Endometrial microvascular endothelial cells (primary cell): ENCODE measurements around the gene ZNF346. TPM values are rescaled to one million over a fixed set of nuclear protein-coding genes. Genes with fewer than 3 reads are reported as not detected.

Source experiments
- in situ Hi-C: cut with HindIII; loops from 2 replicates; pipeline ENCODE4 v1.10.0; 2017; ENCODE audit warnings: low sequenced_read_pairs, low pct_unique_long_range_greater_than_20kb; ENCODE audit errors: inconsistent ontology term
- total RNA-seq: library from RNA; depleted of rRNA; stranded (reverse); fragments of >200 nt; gene quantifications from one replicate; pipeline ENCODE4 v1.2.3, GENCODE V29; 2015; ENCODE audit errors: inconsistent ontology term

The ZNF346 gene
- total RNA-seq, 1 donor from 2014 or later, result 13.5 TPM

DNA sequence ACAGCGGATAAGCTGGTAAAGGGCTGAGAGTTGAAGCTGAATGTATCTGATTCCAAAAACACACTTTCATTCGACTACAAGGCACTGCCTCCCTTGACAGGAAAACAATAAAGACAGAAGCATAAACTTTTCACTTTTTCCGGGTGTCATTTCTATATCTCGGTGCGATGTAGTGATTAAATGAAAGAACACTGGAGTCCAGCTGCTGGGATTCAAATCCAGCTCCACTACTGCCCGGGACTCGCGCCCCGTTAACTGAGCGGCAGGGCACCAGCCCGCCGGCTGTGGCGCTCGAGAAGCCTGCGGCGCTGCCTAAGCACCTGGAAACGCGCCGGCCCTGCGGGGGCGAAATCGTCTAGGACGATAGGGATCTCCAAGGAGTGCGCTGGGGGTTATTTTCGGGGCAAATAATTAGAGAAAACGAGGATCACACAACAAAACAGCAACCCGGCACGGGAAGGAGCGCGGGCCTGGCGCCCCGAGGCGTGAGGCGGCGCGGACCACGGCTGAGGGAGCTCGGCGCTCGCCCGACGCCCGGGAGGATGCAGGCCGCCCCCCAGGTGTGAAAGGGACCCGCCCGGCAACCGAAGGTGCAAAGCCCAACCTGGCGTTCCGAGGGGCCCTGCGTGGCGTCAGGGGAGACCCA lies 16.8 kb upstream of the ZNF346 start:
- in situ Hi-C loops, result no loop called here

DNA sequence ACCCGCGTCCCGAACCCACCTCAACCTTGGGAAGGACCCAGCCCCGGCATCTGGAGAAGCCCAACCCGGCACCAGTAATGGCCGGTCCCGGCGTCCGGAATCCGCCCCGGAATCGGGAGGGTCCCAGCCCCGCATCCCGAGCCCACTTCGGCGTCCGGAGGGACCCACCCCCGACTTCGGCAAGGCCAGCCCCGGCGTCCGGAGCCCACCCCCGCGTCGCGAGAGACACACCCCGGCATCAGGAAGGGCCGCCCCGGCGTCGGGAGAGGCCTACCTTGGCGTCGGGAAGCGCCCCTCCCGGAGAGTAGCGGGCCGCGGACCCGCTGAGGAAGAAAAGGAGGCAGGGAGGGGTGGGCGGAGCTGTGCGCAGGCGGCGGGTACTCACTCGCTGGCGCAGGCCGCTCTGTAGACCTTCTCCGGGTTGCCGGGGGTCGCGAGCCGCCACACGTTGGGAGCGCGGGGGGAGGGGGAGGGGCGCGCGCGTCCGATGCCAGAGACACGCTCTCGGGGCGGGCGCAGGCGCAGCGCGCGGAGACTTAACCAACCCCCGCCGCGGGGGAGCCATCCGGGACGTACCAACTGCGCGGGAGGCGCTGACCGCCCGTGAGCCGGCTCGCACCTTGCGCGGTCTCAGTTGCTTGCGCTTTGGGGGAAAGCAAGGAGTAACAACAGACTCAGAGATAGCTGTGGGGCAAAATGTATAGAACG lies 16.1 kb upstream of the ZNF346 start, which contains the start of gene UIMC1:
TSS of gene UIMC1 (minus strand) at position 515 of the 708 bp plus-strand sequence. CDS start 24,164 bp downstream, outside the sequence.
- in situ Hi-C loops, result no loop called here

DNA sequence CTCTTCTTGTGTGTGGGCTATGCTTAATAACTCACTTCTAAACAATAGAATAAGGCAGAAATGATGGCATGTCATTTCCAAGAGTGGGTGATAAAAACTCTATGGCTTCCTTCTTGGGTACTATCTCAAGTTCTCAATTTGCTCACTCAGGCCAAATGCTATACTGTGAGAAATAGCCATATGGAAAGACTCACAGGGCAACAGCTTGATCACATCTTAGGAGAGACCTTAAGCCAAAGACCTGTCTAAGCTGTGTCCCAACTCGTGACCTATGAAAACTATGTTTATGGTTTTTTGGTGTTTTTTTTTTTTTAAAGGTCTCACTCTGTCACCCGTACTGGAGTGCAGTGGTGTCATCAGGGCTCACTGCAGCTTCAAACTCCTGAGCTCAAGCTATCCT lies 13.8 kb upstream of the ZNF346 start:
- in situ Hi-C loops, result no loop called here

DNA sequence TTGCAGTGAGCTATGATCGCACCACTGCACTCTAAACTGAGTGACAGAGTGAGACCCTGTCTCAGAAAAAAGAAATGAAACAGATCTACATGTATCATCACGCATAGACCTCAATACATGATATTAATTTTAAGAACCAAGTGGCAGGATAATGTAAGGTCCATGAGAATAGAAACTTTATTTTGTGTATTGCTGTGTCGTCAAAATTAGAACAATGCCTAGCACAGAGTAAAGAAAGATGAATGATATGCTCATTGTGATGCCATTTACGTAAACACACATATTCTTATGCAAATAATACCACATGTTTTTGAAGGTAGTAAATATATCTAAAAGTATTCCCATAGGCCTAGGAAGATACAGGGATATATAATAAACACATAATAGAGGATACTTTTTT lies 12.3 kb upstream of the ZNF346 start:
- in situ Hi-C loops, result no loop called here

DNA sequence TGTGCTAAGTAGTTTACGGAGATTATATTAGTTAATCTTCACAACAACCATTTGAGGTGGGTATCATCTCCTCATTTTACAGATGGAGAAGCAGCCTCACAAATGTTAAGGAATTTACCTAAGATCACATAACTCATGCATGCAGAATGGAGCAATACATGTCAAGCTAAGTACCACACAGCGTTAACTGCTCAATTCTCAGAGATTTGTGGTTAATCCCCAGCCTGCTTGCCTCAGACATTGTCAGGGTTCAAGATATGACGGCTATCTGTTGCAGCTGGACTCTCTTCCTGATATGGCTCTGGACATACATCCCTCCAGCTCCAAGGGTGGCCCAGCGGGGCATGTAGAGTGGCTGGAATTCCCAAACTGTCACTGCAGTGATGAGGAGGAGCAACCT lies 7.3 kb upstream of the ZNF346 start:
- in situ Hi-C loops, result no loop called here

DNA sequence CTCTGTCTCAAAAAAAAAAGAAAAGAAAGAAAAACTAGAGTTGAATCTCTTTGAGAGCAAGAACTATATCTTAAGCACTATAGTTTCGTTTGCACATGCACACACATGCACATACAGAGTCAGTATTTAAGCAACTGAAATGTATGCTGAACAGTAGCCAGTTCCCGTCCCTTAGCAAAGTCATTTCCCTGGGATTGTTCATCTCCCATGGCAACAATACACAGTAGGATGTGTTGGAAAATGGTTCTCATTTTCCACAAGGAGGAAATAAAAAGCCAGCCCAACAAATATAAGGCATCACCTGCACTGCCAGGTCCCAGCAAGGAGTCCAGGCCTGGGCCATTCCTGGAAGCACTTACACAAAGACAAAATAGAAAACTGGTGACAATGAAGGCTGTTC lies 4.2 kb upstream of the ZNF346 start:
- in situ Hi-C loops, result no loop called here

DNA sequence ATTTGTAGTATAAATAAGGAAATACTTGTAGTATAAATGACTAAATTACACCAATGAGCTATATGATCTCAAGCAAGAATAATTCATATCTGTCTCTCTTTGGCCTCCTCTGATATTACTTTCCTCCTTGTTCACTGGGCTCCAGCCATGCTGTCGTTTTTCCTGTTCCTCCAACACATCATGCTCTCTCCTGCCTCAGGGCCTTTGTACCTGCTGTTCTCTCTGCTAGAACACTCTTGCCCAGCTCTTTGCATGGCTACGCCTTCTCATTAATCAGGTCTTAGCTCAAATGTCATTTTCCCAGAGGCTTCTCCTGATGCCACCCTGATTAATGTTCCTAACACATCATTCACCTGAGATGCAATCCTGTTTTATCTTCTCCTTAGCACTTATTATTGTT lies 2.5 kb upstream of the ZNF346 start:
- in situ Hi-C loops, result no loop called here

DNA sequence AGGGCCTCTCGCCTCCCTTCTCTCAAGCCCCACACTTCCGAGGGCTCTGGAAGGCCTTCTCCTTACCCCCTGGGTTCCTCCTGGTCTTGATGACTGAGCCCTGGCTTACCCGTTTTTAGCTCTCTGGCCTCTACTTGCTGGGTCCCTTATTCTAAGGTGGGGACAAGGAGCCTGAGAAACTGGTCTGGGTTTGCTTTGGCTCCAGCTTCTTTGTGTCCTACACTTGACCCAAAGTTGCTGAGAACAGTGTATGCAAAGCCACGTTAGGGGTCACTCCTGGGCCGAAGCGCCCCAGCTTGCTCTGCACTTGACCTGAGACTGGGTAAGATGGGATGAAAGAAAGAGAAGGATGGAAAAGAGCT lies 788 bp downstream of the ZNF346 start:
- in situ Hi-C loops, result no loop called here

DNA sequence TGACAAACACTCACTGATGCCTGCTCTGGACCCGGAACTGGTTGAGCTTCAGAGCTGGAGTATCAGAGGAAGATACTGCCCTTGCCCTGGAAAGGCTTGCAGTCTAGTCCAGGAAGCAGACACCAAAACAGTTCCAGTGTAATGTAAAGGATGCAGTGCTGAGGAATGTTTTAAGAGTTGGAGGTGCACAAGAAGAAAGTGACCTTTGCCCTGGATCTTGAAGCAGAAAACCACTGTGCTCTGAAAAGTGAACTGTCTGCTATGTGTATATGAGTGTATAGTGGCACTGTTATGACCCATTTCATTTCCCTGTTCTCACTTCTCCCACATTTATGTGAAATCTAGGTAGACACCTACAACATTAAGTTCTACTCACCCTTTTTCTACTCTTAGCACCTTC lies 2.1 kb downstream of the ZNF346 start:
- in situ Hi-C loops, result no loop called here

DNA sequence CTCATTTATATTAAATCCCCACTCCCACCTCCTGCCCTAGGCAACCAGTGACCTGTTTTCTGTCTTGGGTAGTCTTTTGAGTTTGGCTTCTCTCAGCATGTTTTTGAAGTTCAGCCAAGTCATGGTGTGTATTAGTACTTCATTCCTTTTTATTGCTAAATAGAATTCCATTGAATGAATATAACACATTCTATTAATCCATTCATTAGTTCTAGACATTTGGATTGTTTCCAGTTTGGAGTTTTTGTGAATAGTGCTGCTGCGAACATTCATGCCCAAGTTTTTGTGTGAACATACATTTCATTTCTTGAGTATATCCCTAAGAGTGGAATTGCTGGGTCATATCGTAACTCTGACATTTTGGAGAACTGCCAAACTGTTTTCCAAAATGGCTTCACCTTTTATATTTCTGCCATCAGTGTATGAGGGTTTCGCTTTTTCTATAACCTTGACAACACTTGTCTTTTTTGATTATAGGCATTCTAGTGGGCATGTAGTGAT lies 2.7 kb downstream of the ZNF346 start:
- in situ Hi-C loops, result no loop called here

DNA sequence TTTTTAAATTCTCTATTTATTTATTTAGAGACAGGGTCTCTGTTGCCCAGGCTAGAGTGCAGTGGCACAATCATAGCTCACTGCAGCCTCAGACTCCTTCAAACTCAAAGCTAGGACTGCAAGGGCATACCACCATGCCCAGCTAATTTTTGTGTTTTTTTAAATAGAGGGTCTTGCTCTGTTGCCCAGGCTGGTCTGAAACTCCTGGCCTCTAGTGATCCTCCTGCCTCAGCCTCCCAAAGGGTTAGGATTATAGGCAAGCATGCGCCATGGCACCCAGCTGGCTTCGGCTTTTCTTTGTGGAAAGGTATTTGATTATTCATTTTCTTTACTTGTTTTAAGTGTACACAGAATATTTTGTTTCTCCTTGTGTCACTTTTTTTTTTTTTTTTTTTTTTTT lies 5.2 kb downstream of the ZNF346 start:
- in situ Hi-C loops, result no loop called here

DNA sequence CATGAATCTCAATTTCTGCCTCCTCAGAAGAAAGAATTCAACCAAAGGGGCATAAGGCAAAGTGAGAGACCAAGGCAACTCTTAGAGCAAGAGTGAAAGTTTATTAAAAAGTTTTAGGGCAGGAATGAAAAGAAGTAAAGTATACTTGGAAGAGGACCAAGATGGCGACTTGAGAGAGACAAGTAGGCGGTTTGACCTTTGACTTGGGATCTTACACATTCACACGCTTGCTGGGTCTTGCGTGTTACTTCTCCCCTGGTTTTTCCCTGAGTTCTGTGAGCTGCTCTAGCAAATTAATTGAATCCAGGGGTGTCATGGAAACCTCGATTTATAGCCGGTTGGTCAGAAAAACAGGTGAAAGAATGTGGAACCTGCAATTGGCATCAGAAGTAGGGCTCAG lies 7.0 kb downstream of the ZNF346 start:
- in situ Hi-C loops, result no loop called here

DNA sequence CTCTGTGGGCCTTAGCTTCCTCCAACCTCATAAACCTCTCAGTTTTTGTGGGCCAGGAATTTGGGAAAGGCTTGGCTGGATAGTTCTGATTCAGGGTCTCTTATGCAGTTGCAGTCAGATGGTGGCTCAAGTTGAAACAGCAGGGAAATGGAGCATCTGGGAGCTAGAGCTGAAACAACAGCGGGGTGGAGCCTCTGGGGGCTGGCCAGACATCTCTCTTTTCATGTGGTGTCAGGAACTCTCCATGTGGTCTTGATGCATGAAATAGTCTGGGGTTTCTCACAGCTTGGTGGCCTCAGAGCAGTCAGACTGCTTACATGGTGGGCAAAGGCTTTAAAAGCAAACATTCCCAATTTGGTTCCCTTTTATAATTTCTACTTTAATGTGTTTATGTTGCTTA lies 13.5 kb downstream of the ZNF346 start:
- in situ Hi-C loops, result no loop called here

DNA sequence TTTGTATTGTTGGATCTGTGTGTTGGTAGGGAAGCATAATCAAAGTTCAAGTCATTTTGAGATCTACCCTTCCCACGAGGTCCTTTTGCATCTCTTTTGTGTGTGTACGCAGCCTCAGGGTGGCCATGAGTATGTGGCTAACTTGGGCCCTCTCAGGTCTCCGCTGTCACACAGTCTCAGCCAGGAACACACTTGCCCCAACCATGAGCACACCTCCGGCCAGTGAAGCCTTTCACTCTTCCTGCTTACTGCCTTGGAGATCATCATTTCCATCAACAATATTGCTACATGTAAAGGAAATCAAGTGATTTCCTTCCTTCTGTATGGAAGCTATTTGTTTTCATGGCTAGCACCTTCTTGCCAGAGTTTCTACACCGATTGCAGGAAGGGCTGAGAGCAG lies 13.9 kb downstream of the ZNF346 start:
- in situ Hi-C loops, result no loop called here

DNA sequence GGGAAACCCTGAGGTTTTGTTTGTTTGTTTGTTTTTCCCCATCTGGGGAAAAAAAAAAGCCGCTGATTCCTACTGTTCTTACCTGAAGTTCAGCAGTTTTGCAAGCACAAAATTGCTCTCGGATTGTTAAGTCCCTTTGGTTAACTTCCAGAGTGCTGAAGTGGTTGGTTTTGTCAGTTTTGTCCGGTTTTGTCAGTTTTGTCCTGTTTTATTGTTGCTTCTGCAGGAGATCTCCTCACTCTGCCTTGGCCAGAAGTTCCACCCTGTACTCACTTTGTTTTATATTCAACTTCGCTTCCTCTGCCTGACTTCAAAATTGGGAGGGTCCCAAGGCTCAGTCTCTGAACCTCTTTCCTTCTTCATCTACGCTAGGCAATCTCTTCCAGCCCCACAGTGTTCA lies 14.4 kb downstream of the ZNF346 start:
- in situ Hi-C loops, result no loop called here

DNA sequence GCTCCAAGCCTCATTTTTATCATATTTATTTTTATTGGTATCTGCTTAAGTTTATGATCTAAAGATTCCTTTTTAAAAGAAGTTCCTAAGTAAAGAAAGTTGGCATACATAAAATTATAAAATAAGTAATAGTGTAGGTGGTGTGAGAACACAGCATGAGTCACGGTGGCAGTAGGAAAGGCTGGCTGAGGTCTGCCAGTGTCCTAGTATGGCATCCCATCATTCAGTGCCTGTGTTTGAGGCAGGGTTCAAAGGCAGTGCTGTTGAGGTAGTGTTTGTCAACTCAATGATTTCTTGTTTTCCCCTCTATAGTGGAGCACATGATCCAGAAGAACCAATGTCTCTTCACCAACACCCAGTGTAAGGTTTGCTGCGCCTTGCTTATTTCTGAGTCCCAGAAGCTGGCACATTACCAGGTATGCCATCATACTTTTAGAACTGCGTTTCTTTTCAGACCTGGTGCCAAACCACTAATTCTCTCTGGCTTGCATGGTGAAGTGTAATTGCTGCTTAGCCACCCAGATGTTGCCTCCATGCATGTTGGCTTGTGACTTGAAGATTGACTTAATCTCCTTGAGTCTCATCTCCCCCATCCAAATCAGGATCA lies 18.4 kb downstream of the ZNF346 start:
- in situ Hi-C loops, result no loop called here

DNA sequence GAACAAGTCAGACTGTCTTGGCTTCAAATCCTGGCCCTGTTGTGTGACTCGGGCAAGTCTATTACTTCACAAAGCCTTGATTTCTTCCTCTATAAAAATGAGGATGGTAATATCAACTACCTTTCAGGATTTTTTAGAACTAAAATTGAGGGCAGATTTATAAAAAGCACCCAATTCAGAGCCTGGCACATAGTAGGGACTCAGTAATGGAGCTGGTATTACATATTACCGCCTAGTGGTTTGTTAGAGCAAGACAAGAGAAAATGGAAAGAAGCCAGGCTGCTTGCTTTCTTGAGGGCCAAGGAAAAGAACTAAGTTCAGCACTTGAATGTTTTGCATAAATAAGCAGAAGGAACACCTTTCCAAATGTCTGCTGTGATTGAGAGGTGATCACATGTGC lies 19.4 kb downstream of the ZNF346 start:
- in situ Hi-C loops, result no loop called here

DNA sequence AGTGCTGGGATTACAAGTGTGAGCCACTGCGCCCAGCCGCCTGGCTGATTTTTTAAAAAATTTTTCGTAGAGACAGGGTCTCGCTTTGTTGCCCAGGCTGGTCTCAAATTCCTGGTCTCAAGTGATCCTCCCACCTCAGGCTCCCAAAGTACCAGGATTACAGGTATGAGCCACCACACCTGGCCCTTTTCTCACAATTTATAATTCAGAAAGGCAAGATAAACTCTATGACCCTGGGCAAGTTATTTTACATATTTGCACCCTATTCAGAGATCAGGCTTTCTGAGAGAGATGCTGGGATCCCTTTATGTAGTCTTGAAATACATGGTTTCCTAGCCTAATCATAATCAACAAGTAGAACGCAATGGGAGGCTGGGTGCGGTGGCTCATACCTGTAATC lies 20.6 kb downstream of the ZNF346 start:
- in situ Hi-C loops, result no loop called here

DNA sequence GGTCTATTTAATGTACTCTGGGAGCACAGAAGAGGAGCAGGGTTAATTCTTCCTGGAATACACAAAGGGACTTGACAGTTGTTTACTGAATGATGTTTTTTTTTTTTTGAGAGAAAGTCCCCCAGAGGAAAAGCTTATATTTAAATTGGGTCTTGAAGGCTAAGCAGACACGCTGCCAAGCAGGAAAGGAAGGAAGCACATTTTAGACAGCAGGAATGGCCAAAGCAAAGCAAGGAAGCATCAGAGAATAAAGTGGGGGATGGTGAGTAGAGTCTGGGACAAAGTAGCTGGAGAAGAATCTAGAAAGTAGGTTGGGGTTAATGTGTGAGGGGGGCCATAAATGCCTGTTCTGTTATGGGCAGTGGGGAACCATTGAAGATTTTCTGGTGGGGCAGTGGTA lies 21.5 kb downstream of the ZNF346 start:
- in situ Hi-C loops, result no loop called here

DNA sequence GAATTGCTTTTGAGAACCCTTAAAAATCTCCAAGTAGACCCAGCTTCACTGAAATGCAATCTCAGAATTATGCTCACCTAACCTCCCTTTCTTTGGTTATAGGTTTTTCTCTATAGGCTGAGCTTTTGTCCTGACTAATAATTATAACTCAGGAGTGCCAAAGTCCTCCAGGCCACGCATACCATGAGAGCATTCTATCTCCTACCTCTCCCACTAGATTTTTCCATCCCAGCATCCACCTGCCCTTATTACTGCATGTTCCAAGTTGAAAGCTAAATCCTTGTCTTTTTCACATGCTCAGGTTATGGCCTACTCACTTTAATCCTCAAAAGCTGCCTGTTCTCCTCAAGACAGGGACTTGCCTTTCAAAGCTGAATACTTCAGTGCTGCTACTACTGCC lies 22.1 kb downstream of the ZNF346 start:
- in situ Hi-C loops, result no loop called here
